ENCODE measurements around the gene SDF2L1.
"Not testable (repeated sequence)": the region's sequence is repeated elsewhere in the genome, so short reads cannot be mapped to it uniquely, and the experiment has no call there.

Gene SDF2L1

DNA sequence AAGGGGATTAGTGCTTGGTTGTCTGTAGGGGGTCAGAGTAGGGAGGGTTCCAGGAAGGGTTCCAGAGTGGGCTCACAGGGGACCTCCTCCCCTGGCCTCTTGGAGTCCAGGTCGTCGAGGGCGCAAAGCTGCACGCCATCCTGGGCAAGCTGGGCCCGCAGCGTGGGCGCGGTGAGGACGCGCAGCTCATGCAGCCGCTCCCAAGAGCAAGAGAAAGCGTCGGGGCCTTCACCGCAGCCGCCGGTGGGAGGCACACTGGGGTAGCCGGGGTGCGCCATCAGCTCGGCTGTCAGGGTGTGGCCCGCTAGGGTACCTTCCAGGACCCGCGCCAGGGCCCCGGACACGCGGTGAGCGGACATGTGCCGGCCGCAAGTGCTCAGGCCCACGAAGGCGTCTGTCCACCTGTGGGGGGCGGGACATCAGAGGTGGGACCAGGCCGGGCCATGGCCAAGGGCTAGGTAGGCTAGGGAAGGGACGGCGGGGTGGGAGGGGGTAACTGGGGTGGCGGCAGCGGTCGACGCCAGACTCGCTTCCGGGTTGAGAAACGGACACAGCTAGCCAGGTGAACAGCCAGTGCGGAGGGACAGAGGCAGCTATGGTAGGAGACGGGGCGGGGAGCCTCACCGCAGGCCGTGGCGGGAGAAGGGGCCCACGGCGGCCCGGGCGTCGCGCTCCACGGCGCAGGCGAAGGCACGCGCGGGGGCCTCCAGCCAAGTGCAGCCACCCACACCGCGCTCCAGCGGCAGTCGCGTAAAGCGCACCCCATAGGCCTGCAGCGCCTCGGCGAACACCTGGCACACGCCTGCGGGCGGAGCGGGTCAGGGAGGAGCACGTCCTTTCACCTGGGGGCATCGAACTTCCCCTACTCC lies 13.5 kb upstream of the SDF2L1 start:
- no peak for DNase-seq
- Mint-ChIP-seq H3K27ac (peak overlapping the region; percentile 98), H3K4me1 (peaks cover 76% of the 10 kb centered on the region)

DNA sequence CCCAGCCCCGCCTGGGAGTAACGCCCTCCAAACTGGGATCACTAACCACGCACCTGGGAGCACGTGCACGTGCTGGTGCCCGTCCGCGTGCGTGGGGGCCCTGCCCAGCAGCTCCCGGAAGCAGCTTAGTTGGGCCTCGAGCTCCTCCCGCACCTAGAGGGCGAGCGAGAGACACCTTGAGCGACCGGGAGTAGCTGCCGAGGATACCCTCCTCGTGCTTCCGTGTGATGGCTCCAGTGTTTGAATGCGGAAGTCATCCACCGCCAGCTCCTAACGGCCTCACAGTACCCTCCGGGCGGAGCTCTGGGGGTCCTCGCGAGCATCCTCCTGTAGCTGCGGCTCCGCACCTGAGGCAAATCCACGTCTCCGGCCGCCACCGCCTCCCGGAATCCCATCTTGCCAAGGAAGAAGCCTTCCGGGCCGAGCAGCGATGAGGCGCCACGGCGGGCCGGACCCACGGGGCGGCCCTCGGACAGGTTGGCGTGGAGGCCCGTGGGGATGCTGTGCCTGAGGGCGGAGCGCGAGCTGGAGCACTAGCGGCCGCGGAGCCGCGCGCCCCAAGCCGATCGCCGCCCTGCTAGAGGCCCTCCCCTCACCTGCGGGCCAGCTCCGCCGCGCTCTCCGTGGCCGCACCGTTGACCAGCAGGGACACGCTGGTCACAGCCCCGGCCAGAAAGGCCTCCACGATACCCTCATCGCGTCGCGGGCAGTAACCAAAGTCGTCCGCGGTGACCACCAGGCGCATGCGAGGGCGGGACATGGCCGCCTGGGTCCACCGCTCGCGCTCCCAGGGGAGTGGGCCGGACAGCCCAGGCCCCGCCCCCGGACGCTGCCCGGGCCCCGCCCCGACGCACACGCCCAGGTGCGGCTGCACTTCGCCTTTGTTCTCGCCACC lies 12.6 kb upstream of the SDF2L1 start, which contains the start of gene YDJC:
TSS of gene YDJC (minus strand) at position 768 of the 895 bp plus-strand sequence. CDS start at position 760, 8 bp downstream.
- DNase-seq (peak; percentile 94), ATAC-seq (peak; percentile 90)
- H3K9me3 Mint-ChIP-seq = no peaks in the 10 kb centered on the region
- H3K4me3 Mint-ChIP-seq = peak within 1 kb of the TSS; percentile 85 to 96
- H3K4me1 Mint-ChIP-seq = peaks cover 70% of the 10 kb centered on the region
- H3K27ac Mint-ChIP-seq = peak within 1 kb of the TSS; percentile 98
- H3K27me3 Mint-ChIP-seq = no peaks in the 10 kb centered on the region

More for the DNA sequence above, 13.5 kb upstream of the SDF2L1 start:
- Mint-ChIP-seq H3K4me3 (peak overlapping the region; percentile 85 to 96), H3K9me3 (no peaks in the 10 kb centered on the region), H3K27me3 (no peaks in the 10 kb centered on the region)
- peak; percentile 22 for ATAC-seq

DNA sequence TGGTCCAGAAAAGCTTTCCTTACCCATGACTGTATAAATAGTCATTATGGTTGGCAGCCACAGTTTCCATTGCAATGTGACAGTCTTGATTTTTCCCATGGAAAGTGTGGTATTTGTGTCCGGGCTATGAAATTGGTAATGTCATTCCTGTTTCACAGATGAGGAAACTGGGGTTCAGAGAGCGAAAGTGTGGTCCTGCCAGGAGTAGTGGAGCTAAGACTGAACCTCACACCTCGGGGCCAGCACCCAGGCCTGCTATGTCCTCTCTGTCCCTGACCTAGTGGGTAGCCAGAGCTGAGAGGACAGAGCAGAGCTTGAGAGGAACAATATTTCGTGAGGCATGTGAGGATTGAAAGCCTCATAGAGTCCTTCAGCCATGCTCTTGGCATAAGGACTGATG lies 11.1 kb upstream of the SDF2L1 start:
- ATAC-seq (no peak), DNase-seq (no peak)
- Mint-ChIP-seq H3K4me3 (peak overlapping the region in 1 of 2 donors; percentile 74), H3K27ac (no peak overlapping the region), H3K9me3 (no peaks in the 10 kb centered on the region), H3K4me1 (peaks cover 55% of the 10 kb centered on the region), H3K27me3 (no peaks in the 10 kb centered on the region)

DNA sequence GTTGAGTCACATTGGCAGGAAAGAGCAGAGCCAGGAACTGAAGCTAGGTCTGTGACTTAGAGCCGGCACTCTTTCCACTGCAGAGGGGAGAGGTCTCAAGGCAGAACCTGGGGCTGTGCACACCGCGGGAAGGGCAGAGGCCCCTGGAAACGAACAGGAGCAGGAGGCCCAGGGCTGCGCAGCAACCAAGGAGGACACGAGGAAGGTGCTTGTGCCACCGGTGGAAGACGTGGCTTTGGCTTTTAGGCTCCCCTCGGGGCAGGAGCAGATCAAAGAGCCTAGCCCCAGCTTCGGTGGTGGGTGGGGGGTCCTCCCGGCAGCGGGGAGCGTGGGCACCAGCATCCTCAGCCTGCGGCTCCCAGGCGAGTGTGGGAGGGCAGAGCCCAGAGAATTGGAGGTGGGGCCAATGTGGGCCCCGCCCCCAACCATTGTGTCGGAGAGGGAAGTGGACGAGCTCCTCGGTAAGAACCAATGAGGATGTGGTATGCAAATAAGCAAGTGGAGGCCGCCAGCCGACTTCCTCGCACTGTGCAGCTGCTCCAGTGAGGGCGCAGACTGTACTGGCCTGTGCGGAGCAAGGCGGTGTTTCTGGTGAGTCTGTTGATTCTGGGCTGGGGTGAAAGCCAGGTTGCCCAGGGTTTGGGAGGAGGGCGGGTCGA lies 9.7 kb upstream of the SDF2L1 start, which contains the start of gene CCDC116:
TSS of gene CCDC116 (plus strand) at position 524 of the 659 bp plus-strand sequence. CDS start 422 bp downstream, outside the sequence.
- Mint-ChIP-seq H3K9me3 (no peaks in the 10 kb centered on the region), H3K4me3 (peak within 1 kb of the TSS in 1 of 2 donors; percentile 8), H3K4me1 (peaks cover 41% of the 10 kb centered on the region), H3K27ac (peak within 1 kb of the TSS in 1 of 2 donors; percentile 23), H3K27me3 (no peaks in the 10 kb centered on the region)
- ATAC-seq (no peak), DNase-seq (peak in 1 of 2 donors; percentile 46)

DNA sequence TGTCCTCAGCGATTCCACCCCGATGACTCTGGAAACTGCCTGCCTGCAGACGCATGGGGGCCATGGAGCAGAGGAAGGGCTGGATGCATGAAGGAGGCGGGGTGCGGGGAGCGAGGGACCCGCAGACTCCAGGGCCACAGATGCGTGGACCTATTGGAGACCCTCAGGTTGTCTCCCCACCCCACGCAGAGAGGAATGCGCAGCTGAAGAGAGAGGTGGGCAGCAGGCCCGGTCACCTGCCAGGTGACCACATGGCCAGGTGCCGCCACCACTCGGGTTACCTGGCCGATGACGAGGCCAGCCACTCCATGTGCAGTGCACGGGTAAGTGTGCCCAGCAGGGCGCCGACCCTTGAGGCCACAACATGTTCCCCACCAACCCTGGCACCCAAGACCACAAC lies 9.2 kb upstream of the SDF2L1 start:
- Mint-ChIP-seq H3K4me3 (no peak overlapping the region), H3K27me3 (no peaks in the 10 kb centered on the region), H3K4me1 (peaks cover 36% of the 10 kb centered on the region), H3K27ac (no peak overlapping the region), H3K9me3 (no peaks in the 10 kb centered on the region)
- ATAC-seq (no peak), DNase-seq (no peak)

DNA sequence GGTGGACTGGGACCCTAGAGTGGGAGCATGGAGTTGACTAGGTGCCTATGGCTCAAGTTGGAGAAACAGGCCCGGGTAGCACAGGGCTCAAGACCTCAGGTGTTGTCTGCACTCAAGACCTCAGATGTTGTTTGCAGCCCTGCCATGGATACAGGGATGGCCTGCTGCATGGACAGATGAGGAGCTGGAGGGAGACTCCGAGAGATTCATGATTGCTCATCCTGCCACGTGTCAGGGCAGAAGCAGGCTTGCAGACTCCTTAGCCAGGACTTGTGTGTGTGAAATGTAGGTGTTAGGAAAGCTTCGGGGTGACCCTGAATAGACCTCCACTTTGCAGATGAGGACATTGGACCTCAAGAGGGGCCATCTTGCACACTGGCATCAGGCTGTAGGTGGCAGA lies 8.6 kb upstream of the SDF2L1 start:
- H3K4me3 Mint-ChIP-seq = no peak overlapping the region
- H3K4me1 Mint-ChIP-seq = peaks cover 30% of the 10 kb centered on the region
- H3K9me3 Mint-ChIP-seq = no peaks in the 10 kb centered on the region
- no peaks in the 10 kb centered on the region for H3K27me3 Mint-ChIP-seq
- DNase-seq (no peak), ATAC-seq (no peak)
- no peak overlapping the region for H3K27ac Mint-ChIP-seq

DNA sequence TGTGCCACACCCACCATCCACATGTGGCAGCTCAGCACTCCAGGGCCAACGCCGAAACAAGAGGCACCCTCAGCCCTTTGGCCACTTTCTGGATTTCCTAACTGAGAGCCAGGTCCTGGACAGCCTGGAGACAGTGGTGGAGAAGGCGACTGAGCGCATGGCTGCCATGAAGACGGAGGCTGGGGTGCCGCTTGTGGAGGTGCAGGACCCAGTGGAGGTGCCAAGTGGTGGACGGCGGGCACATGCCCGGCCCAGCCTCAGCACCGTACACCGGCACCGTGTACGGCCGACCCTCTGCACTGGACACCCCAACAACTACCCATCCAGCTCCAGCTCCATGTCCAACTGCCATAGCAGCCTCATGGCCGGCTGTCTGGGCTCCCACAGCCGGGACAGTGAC lies 8.0 kb upstream of the SDF2L1 start:
- H3K27me3 Mint-ChIP-seq = no peaks in the 10 kb centered on the region
- no peaks in the 10 kb centered on the region for H3K9me3 Mint-ChIP-seq
- no peak for ATAC-seq
- H3K4me1 Mint-ChIP-seq = peaks cover 26% of the 10 kb centered on the region
- no peak for DNase-seq
- H3K4me3 Mint-ChIP-seq = no peak overlapping the region
- H3K27ac Mint-ChIP-seq = no peak overlapping the region

DNA sequence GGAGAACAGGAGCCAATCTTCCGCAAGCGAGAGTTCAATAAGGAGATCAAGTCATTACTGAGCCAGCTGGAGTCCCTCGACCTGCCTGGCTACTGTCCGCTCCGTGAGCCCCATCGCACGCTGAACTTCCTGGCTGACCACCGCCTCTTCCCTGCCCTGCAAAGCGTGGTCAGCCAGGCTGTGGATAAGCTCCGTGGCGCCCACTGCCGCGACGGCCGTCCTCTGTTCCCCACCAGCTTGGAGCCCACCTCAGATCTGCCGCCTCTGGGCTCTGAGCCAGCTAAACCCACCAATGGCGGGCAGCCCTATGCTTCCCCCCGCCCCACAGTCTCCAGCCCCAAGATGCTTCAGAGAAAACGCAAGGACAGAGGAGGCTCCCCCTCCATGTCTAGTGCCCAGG lies 7.3 kb upstream of the SDF2L1 start:
- no peak overlapping the region for H3K4me3 Mint-ChIP-seq
- H3K4me1 Mint-ChIP-seq = peaks cover 23% of the 10 kb centered on the region
- DNase-seq (no peak), ATAC-seq (no peak)
- no peaks in the 10 kb centered on the region for H3K9me3 Mint-ChIP-seq
- H3K27ac Mint-ChIP-seq = no peak overlapping the region
- no peaks in the 10 kb centered on the region for H3K27me3 Mint-ChIP-seq

DNA sequence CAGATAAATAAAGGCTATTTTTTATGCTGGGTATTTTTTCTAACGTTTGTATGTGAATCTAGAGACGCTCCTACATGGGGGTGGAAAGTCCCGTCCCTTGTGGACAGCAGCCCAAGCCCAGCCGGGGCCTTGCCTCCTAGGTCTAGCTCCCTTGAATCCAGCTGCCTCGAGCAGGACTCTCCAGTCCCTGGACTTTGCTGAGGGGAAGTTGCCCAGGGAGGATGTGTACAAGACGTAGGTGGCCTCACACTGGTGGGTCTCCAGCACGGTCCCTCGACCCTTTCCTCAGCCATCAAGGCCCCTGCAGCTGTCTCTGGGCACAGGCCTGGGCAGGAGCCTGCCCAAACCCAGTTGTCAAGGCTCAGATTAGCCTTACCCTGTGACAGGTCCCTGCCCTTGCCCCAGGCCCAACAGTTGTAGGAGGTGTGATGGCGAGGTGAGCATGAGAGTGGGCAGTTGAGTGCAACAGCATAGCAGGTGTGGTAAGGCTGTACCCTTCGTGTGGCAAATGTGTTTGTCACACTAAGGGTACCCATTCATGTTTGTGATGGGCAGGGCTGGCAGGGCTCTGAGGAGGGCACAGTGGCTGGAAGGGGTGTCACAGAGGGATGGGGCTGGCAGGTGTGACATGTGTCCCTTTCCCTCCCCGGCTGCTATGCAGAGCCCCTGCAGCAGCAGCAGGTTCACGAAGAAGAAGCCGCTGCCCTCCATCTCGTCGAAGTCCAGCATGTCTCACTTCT lies 6.2 kb upstream of the SDF2L1 start:
- Mint-ChIP-seq H3K27me3 (peaks cover 7% of the 10 kb centered on the region), H3K4me1 (peaks cover 23% of the 10 kb centered on the region), H3K27ac (peak overlapping the region in 1 of 2 donors; percentile 33), H3K9me3 (no peaks in the 10 kb centered on the region), H3K4me3 (no peak overlapping the region)
- DNase-seq (no peak), ATAC-seq (no peak)

DNA sequence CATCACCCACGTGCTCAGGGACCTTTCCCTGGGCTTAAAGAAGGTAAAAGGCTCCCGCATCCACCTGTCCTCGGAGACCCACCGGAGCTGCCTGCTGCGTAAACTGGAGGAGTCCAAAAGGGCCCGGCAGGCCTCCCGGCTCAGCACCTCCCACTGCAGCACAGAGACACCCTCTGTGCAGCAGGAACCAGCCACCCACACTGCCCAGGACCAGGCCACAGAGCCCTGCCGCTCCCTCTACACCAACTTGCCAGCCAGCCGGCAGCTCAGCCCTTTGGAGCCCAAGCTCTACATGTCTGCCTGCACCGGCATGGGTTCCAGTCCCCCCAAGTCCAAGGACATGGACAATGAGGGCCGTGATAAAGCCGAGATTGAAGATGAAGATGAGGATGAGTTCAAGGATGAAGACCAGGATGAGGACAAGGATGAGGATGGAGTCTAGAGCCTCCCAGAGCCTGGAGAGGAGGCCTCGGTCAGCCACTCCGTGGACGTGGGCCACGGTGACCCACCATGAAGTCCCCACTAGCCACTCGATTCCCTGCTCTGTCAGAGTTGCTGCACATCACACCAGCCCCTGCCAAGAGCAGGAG lies 5.4 kb upstream of the SDF2L1 start:
- ATAC-seq (no peak), DNase-seq (no peak)
- no peak overlapping the region for H3K27ac Mint-ChIP-seq
- H3K9me3 Mint-ChIP-seq = no peaks in the 10 kb centered on the region
- H3K4me1 Mint-ChIP-seq = peaks cover 23% of the 10 kb centered on the region
- H3K4me3 Mint-ChIP-seq = no peak overlapping the region
- peaks cover 11% of the 10 kb centered on the region for H3K27me3 Mint-ChIP-seq

DNA sequence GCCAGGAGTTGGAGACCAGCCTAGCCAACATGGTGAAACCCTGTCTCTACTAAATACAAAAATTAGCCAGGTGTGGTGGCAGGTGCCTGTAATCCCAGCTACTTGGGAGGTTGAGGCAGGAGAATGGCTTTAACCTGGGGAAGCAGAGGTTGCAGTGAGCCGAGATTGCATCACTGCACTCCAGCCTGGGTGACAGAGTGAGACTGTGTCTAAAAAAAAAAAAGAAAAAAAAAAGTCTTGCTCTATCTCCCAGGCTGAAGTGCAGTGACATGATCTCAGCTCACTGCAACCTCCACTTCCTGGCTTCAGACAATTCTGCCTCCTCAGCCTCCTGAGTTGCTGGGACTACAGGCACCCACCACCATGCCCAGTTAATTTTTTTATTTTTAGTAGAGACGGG lies 4.7 kb upstream of the SDF2L1 start:
- not testable (repeated sequence) for H3K27ac Mint-ChIP-seq

DNA sequence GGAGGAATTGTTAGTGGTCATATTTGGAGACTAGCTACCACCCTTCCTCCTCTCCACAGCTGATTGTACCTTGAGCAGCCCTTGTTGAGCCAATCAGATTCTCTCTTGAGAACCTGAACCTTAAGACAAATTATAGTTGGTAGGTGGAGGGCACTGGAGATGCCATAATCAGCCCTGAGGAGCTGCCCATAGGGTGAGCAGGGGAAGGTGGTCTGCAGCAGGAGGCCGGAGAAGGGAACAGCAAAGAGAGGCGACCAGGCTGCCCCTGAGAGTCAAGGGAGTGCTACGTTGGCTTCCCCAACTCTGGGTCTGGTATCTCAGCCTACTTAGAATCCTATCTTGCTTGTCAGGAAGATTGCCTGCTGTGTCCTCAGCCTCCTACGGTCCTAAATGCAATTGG lies 2.7 kb upstream of the SDF2L1 start:
- H3K9me3 Mint-ChIP-seq = no peaks in the 10 kb centered on the region
- H3K4me1 Mint-ChIP-seq = peaks cover 37% of the 10 kb centered on the region
- H3K27me3 Mint-ChIP-seq = peaks cover 11% of the 10 kb centered on the region
- DNase-seq (no peak), ATAC-seq (no peak)
- no peak overlapping the region for H3K27ac Mint-ChIP-seq
- H3K4me3 Mint-ChIP-seq = no peak overlapping the region

More for the DNA sequence above, 4.7 kb upstream of the SDF2L1 start:
- peaks cover 11% of the 10 kb centered on the region for H3K27me3 Mint-ChIP-seq
- not testable (repeated sequence) for ATAC-seq, DNase-seq, H3K9me3 Mint-ChIP-seq, H3K4me3 Mint-ChIP-seq
- H3K4me1 Mint-ChIP-seq = peaks cover 24% of the 10 kb centered on the region

DNA sequence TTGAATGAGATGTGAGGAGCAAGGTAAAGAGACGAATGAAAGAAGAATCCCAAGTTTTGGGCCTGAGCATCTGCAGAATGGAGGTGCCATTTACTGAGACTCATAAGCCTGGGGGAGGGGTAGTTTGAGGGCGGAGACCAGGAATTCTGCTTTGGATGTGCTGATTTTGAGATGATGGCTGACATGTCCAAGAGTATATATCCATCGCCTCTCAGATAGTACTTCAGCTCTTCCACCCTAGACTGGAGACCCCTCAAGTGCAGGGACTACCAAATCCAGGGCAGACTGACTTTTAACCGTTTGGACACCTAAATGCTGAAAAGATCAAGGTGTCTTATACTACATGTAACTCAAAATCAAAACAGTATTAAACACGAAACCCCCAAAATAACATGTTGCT lies 1.3 kb upstream of the SDF2L1 start:
- ATAC-seq (no peak), DNase-seq (no peak)
- H3K27me3 Mint-ChIP-seq = peaks cover 11% of the 10 kb centered on the region
- H3K4me3 Mint-ChIP-seq = peak overlapping the region; percentile 73 to 93
- H3K27ac Mint-ChIP-seq = no peak overlapping the region
- H3K4me1 Mint-ChIP-seq = peaks cover 37% of the 10 kb centered on the region
- H3K9me3 Mint-ChIP-seq = no peaks in the 10 kb centered on the region

DNA sequence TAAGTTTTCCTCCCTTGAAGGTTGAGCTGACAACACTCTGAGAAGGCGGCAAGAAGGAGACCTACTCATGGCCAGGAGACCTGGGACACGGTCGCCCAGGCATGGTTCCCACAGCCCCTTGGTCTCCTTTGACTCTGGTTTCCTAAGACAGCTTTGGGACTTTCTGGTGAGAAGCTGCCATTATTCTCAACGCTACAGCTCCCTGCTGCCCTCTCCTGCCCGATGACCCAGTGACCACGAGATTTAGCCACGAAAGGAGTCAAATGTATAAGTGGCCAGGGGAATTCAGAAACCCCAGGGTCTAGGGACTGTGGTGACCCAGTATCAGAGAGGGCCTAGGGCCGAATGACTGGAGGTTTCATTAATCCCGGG lies 699 bp upstream of the SDF2L1 start:
- ATAC-seq (no peak), DNase-seq (no peak)
- H3K4me3 Mint-ChIP-seq = peak overlapping the region; percentile 73 to 93
- no peaks in the 10 kb centered on the region for H3K9me3 Mint-ChIP-seq
- peaks cover 42% of the 10 kb centered on the region for H3K4me1 Mint-ChIP-seq
- H3K27me3 Mint-ChIP-seq = peaks cover 11% of the 10 kb centered on the region
- peak overlapping the region in 1 of 2 donors; percentile 97 for H3K27ac Mint-ChIP-seq
